DND-41 (cell line): ENCODE data around the gene SIK1.
"Not testable (repeated sequence)": the region's sequence is repeated elsewhere in the genome, so short reads cannot be mapped to it uniquely, and the experiment has no call there.

Experiments
- EZH2 ChIP-seq: IDR thresholded peaks from 3 replicates; pipeline ENCODE4 v1.6.1; 2012; ENCODE audit warnings: borderline replicate concordance, low read depth, mild to moderate bottlenecking, moderate library complexity, low read length, inconsistent platforms; ENCODE audit not compliant: severe bottlenecking
- TF ChIP-seq, protein P1 (sequence below): IDR thresholded peaks from 2 replicates; pipeline ENCODE4 v1.5.1; 2012; ENCODE audit warnings: borderline replicate concordance, low read length, moderate library complexity, mild to moderate bottlenecking; ENCODE audit not compliant: poor library complexity, severe bottlenecking; ENCODE audit errors: extremely low read depth

DNA sequence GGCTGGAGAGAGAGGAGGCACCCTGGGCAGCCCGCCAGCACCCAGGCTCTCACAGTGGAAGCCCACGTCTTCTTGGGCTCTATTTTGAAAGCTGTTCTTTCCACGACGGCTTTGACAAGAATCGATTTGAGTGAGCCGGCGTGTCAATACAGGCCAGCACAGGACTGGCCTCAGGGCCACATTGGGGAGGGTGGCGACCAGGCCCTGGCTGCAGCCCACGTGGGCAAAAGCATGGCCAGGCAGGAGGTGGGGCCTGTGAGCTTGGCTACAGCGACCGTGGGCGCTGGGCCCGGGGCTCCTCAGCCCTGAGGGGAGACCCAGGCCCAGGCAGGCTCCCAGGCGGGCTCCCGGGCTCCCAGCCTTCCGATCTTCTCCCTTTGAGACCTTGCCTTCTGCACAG lies 23.4 kb upstream of the SIK1 start:
- TF ChIP-seq, protein P1, sequence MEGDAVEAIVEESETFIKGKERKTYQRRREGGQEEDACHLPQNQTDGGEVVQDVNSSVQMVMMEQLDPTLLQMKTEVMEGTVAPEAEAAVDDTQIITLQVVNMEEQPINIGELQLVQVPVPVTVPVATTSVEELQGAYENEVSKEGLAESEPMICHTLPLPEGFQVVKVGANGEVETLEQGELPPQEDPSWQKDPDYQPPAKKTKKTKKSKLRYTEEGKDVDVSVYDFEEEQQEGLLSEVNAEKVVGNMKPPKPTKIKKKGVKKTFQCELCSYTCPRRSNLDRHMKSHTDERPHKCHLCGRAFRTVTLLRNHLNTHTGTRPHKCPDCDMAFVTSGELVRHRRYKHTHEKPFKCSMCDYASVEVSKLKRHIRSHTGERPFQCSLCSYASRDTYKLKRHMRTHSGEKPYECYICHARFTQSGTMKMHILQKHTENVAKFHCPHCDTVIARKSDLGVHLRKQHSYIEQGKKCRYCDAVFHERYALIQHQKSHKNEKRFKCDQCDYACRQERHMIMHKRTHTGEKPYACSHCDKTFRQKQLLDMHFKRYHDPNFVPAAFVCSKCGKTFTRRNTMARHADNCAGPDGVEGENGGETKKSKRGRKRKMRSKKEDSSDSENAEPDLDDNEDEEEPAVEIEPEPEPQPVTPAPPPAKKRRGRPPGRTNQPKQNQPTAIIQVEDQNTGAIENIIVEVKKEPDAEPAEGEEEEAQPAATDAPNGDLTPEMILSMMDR = not testable (repeated sequence)
- TF ChIP-seq EZH2 = not testable (repeated sequence)
